ENCODE data around the gene OSBPL6. TPM values are rescaled to one million over a fixed set of nuclear protein-coding genes. Genes with fewer than 3 reads are reported as not detected.

OSBPL6 gene
- total RNA-seq, 1 donor, result 5.2 TPM

- no peak overlapping the region for H3K4me3 ChIP-seq (ENCODE audit: low read depth, low read length)
- no peak for TF ChIP-seq CTCF (IDR thresholded peaks at IDR 0.05; ENCODE audit: insufficient read depth, low read length)
- no peak for DNase-seq (ENCODE audit: low read depth)
These were observed 185.1 kb downstream of the OSBPL6 start for GRCh38 chr2:178379162-178380004.

- no peak for TF ChIP-seq CTCF (IDR thresholded peaks at IDR 0.05; ENCODE audit: insufficient read depth, low read length)
- DNase-seq (ENCODE audit: low read depth), result no peak
- H3K4me3 ChIP-seq (ENCODE audit: low read depth, low read length), result no peak overlapping the region
These were observed 186.5 kb downstream of the OSBPL6 start for GRCh38 chr2:178380763-178381162.

DNA sequence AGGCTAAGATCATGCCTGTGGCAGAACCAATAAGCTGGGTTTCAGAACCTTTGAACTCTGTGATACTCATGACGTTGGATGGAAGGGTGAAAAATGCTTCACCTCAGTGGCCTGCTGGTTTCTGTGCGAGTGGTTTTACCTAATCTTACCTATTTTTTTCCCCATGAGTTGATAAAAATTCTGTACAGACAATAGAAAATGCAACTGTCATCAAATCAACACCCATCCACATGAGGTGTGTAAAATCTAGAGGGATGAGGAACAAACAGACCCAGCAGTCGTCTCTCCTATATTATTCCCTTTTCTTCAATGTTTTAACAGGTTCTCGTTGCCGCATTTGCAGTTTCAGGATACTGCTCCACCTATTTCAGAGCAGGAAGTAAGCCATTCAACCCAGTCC is 189.4 kb downstream of the OSBPL6 start:
- no peak overlapping the region for H3K4me3 ChIP-seq (ENCODE audit: low read depth, low read length)
- DNase-seq (ENCODE audit: low read depth), result no peak
- no peak for TF ChIP-seq CTCF (IDR thresholded peaks at IDR 0.05; ENCODE audit: insufficient read depth, low read length)

- no peak overlapping the region for H3K4me3 ChIP-seq (ENCODE audit: low read depth, low read length)
- DNase-seq (ENCODE audit: low read depth), result no peak
These were observed 191.4 kb downstream of the OSBPL6 start for GRCh38 chr2:178385595-178386148.

GRCh38 chr2:178386986-178387597 is 192.8 kb downstream of the OSBPL6 start:
- H3K4me3 ChIP-seq (ENCODE audit: low read depth, low read length), result no peak overlapping the region
- peak; percentile 24 for DNase-seq (ENCODE audit: low read depth)
- no peak for TF ChIP-seq CTCF (IDR thresholded peaks at IDR 0.05; ENCODE audit: insufficient read depth, low read length)

More at GRCh38 chr2:178385595-178386148, 191.4 kb downstream of the OSBPL6 start:
- TF ChIP-seq CTCF (IDR thresholded peaks at IDR 0.05; ENCODE audit: insufficient read depth, low read length), result no peak

DNA sequence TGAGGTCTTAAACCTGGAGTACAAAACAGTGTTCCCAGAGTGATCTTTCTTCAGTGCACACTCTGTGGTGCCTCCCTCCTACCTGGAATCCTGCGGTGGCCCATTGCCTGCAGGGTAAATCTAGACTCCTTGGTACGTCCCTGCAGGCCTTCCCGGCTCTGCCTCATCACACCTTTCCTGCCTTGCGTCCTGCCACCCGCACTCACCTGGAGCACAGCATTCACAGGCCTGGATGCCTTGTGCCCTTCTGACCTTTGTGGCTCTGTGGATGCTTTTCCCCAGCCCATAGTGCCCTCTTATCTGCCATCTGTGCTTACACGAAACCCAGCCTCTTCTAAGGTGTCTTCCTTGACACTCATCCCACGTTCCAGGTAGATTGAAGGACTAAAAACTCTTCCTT is 194.0 kb downstream of the OSBPL6 start:
- no peak overlapping the region for H3K4me3 ChIP-seq (ENCODE audit: low read depth, low read length)
- DNase-seq (ENCODE audit: low read depth), result no peak
- no peak for TF ChIP-seq CTCF (IDR thresholded peaks at IDR 0.05; ENCODE audit: insufficient read depth, low read length)

All from fibroblast of the aortic adventitia (primary cell).